ENCODE measurements around the gene ZDHHC13.

DNA sequence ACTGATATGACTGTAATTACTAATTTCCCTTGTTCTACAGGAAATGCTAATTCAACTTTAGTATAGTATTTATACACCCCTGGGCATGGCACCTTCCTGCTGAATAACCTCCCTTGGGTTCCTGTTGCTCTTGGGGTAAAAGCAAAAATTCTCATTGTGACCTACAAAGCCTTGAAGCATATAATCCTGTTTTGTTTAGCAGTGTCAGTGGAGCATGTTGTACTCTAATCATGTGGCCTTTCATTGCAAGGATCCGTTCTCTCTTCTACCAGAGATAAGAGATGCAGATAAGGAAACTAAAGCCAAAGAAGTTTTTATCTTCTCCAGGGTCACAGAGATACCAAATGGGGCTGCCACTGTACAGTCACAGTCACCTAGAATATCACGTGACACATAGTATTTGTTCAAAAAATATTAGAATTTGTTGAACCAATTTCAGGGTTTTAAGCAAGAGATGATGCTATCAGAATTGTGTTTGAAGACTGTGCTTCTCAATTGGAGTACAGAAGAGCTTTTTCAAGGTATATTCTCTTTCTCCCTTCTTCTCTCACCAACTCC is 59.7 kb downstream of the ZDHHC13 start:
- TF ChIP-seq, protein P1, sequence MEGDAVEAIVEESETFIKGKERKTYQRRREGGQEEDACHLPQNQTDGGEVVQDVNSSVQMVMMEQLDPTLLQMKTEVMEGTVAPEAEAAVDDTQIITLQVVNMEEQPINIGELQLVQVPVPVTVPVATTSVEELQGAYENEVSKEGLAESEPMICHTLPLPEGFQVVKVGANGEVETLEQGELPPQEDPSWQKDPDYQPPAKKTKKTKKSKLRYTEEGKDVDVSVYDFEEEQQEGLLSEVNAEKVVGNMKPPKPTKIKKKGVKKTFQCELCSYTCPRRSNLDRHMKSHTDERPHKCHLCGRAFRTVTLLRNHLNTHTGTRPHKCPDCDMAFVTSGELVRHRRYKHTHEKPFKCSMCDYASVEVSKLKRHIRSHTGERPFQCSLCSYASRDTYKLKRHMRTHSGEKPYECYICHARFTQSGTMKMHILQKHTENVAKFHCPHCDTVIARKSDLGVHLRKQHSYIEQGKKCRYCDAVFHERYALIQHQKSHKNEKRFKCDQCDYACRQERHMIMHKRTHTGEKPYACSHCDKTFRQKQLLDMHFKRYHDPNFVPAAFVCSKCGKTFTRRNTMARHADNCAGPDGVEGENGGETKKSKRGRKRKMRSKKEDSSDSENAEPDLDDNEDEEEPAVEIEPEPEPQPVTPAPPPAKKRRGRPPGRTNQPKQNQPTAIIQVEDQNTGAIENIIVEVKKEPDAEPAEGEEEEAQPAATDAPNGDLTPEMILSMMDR (IDR thresholded peaks at IDR 0.05): no peak
- TF ChIP-seq POLR2AphosphoS5 (IDR thresholded peaks at IDR 0.05; ENCODE audit: low read depth, low read length): no peak
- no peak for TF ChIP-seq MXI1 (IDR thresholded peaks at IDR 0.05; ENCODE audit: low read depth, low read length)
- TF ChIP-seq CHD2 (IDR thresholded peaks at IDR 0.05; ENCODE audit: low read length, partially characterized antibody): no peak
- TF ChIP-seq SMC3 (IDR thresholded peaks at IDR 0.05; ENCODE audit: low read depth, low read length): no peak
